ENCODE measurements around the gene DAB1.

Gene DAB1

DNA sequence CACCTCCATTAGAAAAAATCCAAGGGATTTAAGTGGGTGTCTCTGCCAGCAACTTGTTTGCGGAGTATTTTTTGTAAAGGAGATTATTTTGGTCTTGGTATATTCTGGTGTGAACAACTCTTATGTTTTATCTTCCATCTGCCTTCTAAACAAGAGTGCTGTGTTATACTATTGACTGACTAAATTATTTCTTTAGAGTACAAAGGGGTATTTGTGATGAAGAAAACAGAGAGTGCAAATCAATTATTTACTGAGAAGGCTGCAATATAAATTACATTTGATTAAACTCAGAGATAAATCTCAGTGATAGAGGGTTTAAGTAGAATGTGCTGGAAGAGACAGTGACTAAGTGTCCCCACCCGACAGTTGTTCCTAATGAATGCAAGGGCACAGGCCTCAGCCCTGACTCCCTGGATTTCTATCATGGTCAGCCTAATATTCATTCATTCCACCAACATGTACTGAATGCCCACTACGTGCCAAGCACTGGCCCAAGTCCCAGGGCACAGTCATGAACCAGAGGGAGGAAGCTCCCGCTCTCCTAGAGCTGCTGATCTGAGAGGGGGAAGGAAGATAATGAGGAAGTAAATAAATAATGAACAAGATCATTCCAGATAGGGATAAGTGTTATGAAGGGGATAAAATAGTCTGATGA lies 261.1 kb downstream of the DAB1 start:
- in situ Hi-C loops (cut with MboI; ENCODE audit: low pct_unique_long_range_greater_than_20kb, low sequenced_read_pairs, unreplicated experiment), result no loop called here
- TF ChIP-seq CTCF (IDR thresholded peaks at IDR 0.05; ENCODE audit: extremely low read depth, insufficient read depth, missing control alignments), result no peak
- no peak for DNase-seq (ENCODE audit: low spot score)

GRCh38 chr1:57160594-57160993 lies 263.3 kb downstream of the DAB1 start:
- DNase-seq (ENCODE audit: low spot score), result no peak
- no peak for TF ChIP-seq CTCF (IDR thresholded peaks at IDR 0.05; ENCODE audit: extremely low read depth, insufficient read depth, missing control alignments)
- in situ Hi-C loops (cut with MboI; ENCODE audit: low pct_unique_long_range_greater_than_20kb, low sequenced_read_pairs, unreplicated experiment), result no loop called here

DNA sequence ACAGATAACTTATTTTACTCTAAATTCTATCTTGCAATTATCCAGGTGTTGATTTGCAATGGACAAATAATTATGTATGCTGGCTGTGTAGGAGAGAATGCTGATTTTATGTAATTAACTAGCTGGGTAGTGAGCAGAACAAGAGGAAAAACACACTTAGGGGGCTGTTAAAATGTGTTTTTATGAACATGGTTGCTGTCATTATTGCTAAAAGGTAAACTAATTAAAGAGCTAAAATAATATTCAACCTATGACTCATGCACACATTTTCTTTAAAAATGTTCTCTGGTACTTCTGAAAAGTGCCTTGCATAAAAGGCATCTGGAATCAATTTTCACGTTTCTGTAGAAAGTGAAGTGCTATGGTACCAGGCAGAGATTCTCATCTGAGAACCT lies 265.3 kb downstream of the DAB1 start:
- TF ChIP-seq CTCF (IDR thresholded peaks at IDR 0.05; ENCODE audit: extremely low read depth, insufficient read depth, missing control alignments), result no peak
- in situ Hi-C loops (cut with MboI; ENCODE audit: low pct_unique_long_range_greater_than_20kb, low sequenced_read_pairs, unreplicated experiment), result no loop called here
- DNase-seq (ENCODE audit: low spot score), result no peak

GRCh38 chr1:57157818-57158603 lies 265.8 kb downstream of the DAB1 start:
- in situ Hi-C loops (cut with MboI; ENCODE audit: low pct_unique_long_range_greater_than_20kb, low sequenced_read_pairs, unreplicated experiment), result no loop called here
- DNase-seq (ENCODE audit: low spot score), result no peak
- TF ChIP-seq CTCF (IDR thresholded peaks at IDR 0.05; ENCODE audit: extremely low read depth, insufficient read depth, missing control alignments), result no peak

DNA sequence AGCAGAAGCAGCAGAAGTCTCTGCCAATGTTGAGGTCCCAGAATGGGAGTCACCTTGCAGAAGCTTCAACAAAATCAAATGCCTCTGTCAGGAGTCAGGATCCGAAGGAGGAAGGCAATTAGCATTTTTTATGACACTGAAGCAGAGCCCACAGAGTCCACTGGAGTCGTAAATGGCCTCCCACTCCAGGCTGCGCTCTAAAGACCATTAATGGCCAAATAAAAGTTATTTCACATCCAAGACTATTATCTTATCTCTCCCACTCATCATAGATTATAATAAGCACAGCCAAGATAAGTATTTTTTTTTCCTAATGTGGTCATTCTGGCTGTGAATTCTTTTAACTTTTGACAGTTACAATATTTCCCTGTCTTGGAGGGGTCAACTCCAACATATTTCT lies 267.0 kb downstream of the DAB1 start:
- no peak for DNase-seq (ENCODE audit: low spot score)
- no peak for TF ChIP-seq CTCF (IDR thresholded peaks at IDR 0.05; ENCODE audit: extremely low read depth, insufficient read depth, missing control alignments)
- in situ Hi-C loops (cut with MboI; ENCODE audit: low pct_unique_long_range_greater_than_20kb, low sequenced_read_pairs, unreplicated experiment), result no loop called here

DNA sequence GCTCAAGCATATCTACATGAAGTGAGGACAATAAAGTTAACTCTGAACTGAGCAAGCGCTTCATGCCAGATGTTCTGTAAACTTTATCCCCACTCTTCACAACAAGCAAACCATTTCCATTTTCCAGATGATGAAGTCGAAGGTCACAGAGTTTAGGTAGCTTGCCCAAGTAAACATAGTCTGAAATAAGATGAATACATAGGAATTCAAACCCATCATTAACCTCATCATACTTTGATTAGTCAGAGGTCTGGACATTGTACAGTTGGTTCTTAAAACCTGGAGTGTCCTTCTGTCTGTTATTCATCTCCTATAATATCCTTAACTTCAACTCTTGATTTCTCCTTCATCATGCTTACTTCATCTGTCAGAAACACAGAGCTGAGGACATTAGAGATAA lies 277.8 kb downstream of the DAB1 start:
- in situ Hi-C loops (cut with MboI; ENCODE audit: low pct_unique_long_range_greater_than_20kb, low sequenced_read_pairs, unreplicated experiment), result no loop called here
- no peak for TF ChIP-seq CTCF (IDR thresholded peaks at IDR 0.05; ENCODE audit: extremely low read depth, insufficient read depth, missing control alignments)
- no peak for DNase-seq (ENCODE audit: low spot score)

Data from GM13977 (cell line).